Sigmoid colon (tissue), 7 donors: ENCODE results near the gene DCHS2. TPM values are rescaled to one million over a fixed set of nuclear protein-coding genes. Genes with fewer than 3 reads are reported as not detected.

Experiments
- DNase-seq: peaks from one replicate; pipeline ENCODE4 v3.0.0-alpha.2; 2019
- H3K27ac ChIP-seq, 4 donors: fragments of 200-600 bp; sonication (generic); one replicate each; pipeline ENCODE4 v1.5.1; 2016 to 2019; ENCODE audit warnings: mild to moderate bottlenecking in 1 of 4
- H3K27me3 ChIP-seq, 3 donors: fragments of 200-600 bp; sonication (generic); one replicate each; pipeline ENCODE4 v1.5.1; 2019; ENCODE audit warnings: mild to moderate bottlenecking in 1 of 3
- H3K36me3 ChIP-seq, 4 donors: fragments of 200-600 bp; sonication (generic); one replicate each; pipeline ENCODE4 v1.5.1; 2016 to 2019
- H3K4me1 ChIP-seq, 4 donors: fragments of 200-600 bp; sonication (generic); one replicate each; pipeline ENCODE4 v1.5.1; 2017 to 2019
- H3K4me3 ChIP-seq, 4 donors: fragments of 200-600 bp; sonication (generic); one replicate each; pipeline ENCODE4 v1.5.1; 2017 to 2019; ENCODE audit warnings: mild to moderate bottlenecking in 2 of 4, moderate library complexity in 1 of 4
- H3K9me3 ChIP-seq, 4 donors: fragments of 200-600 bp in 3 of 4; sonication (generic) in 3 of 4; one replicate each; pipeline versions ENCODE4 v1.5.1 to v1.6.1; 2013 to 2019
- EP300 ChIP-seq, 4 donors: sonication (generic); formaldehyde crosslinking; IDR thresholded peaks; one replicate each; pipeline ENCODE4 v1.6.1; 2017; ENCODE audit warnings: antibody characterized with exemption in 4 of 4
- POLR2A ChIP-seq, 2 donors: fragments of 450-650 bp; IDR thresholded peaks; one replicate each; pipeline ENCODE4 v1.6.1; 2016; ENCODE audit warnings: antibody characterized with exemption in 2 of 2, mild to moderate bottlenecking in 2 of 2, moderate library complexity in 2 of 2
- POLR2AphosphoS5 ChIP-seq, 4 donors: sonication (generic); formaldehyde crosslinking; IDR thresholded peaks; one replicate each; pipeline ENCODE4 v1.6.1; 2017; ENCODE audit warnings: antibody characterized with exemption in 4 of 4
- WGBS, 2 donors: extraction: QIAGEN DNeasy Blood & Tissue Kit; methylation state at CpG; one replicate each; pipeline ENCODE4 v1.1.7; 2013; 5-methylcytosine and 5-hydroxymethylcytosine counted together
- intact Hi-C: fragments of 100-400 bp; cut with DNase I; formaldehyde crosslinking; loops from one replicate; pipeline ENCODE4 v1.15.1; 2023
- polyA plus RNA-seq, 3 donors: library from polyadenylated mRNA; stranded (reverse); fragments of 200-250 nt; gene quantifications; one replicate each; pipeline ENCODE4 v1.2.3, GENCODE V29; 2013
- total RNA-seq, 4 donors: library from RNA; depleted of rRNA; stranded (reverse); fragments of >200 nt; gene quantifications; one replicate each; pipeline ENCODE4 v1.1.0, GENCODE V29; 2016
- TF ChIP-seq, protein P1 (sequence below), 4 experiments: fragments of 450-650 bp in 3 of 4; fragments of 200-600 bp in 1 of 4; IDR thresholded peaks; one replicate each; pipeline ENCODE4 v1.5.1; 2016 to 2019; ENCODE audit warnings: antibody characterized with exemption in 4 of 4, mild to moderate bottlenecking in 3 of 4, moderate library complexity in 2 of 4
- donor health status: healthy with polysubstance abuse.
- donor health status: Bipolar disorder and iron deficiency.
- donor health status: healthy.

Gene DCHS2
- total and polyA plus RNA-seq, 7 donors: under 0.01 to 24.1 (median 13.6) TPM

DNA sequence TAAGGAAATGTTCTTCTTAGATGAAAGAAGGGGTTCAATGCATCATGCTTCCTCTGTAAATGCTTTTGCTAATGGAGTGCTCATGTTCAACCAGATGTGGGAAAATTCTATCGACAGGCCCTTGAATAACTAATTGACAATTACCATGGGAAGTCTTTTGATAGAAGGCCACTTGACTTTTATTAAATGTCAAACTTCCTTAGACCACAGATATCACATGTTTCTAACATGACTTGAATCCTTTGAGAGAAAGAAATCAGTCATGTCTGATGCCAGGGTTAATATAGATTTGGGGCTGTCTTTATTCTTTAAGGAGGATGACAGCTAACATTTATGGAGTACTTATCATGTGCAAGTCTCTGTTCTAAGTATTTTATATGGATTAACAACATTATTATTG is 280.1 kb downstream of the DCHS2 start:
- Histone ChIP-seq H3K36me3 (no peaks in the 10 kb centered on the region), H3K27ac (no peak overlapping the region), H3K27me3 (no peaks in the 10 kb centered on the region), H3K4me1 (no peaks in the 10 kb centered on the region), H3K9me3 (no peaks in the 10 kb centered on the region), H3K4me3 (no peak overlapping the region)
- 86 to 95% methylated on average over 1 of the region's 1 CpG for WGBS, 2 donors
- DNase-seq: no peak
- intact Hi-C loops: no loop called here
- TF ChIP-seq POLR2AphosphoS5 (IDR thresholded peaks at IDR 0.05): no peak
- TF ChIP-seq POLR2A (IDR thresholded peaks at IDR 0.05): no peak
- TF ChIP-seq EP300 (IDR thresholded peaks at IDR 0.05): no peak
- TF ChIP-seq, protein P1, sequence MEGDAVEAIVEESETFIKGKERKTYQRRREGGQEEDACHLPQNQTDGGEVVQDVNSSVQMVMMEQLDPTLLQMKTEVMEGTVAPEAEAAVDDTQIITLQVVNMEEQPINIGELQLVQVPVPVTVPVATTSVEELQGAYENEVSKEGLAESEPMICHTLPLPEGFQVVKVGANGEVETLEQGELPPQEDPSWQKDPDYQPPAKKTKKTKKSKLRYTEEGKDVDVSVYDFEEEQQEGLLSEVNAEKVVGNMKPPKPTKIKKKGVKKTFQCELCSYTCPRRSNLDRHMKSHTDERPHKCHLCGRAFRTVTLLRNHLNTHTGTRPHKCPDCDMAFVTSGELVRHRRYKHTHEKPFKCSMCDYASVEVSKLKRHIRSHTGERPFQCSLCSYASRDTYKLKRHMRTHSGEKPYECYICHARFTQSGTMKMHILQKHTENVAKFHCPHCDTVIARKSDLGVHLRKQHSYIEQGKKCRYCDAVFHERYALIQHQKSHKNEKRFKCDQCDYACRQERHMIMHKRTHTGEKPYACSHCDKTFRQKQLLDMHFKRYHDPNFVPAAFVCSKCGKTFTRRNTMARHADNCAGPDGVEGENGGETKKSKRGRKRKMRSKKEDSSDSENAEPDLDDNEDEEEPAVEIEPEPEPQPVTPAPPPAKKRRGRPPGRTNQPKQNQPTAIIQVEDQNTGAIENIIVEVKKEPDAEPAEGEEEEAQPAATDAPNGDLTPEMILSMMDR (IDR thresholded peaks at IDR 0.05): no peak

- H3K9me3 ChIP-seq: no peaks in the 10 kb centered on the region
- WGBS, 2 donors: 59 to 69% methylated on average over 5 of the region's 5 CpGs
- no peaks in the 10 kb centered on the region for H3K36me3 ChIP-seq
- no peak overlapping the region for H3K27ac ChIP-seq
- no peaks in the 10 kb centered on the region for H3K4me1 ChIP-seq
- intact Hi-C loops: no loop called here
- DNase-seq: no peak
- no peaks in the 10 kb centered on the region for H3K27me3 ChIP-seq
- no peak overlapping the region for H3K4me3 ChIP-seq
- TF ChIP-seq, protein P1 (IDR thresholded peaks at IDR 0.05): no peak
- TF ChIP-seq POLR2AphosphoS5 (IDR thresholded peaks at IDR 0.05): no peak
- no peak for TF ChIP-seq POLR2A (IDR thresholded peaks at IDR 0.05)
- TF ChIP-seq EP300 (IDR thresholded peaks at IDR 0.05): no peak
Observed at GRCh38 chr4:154208424-154208823, 283.2 kb downstream of the DCHS2 start.

GRCh38 chr4:154205471-154205870 is 286.1 kb downstream of the DCHS2 start:
- Histone ChIP-seq H3K4me1 (no peaks in the 10 kb centered on the region), H3K36me3 (no peaks in the 10 kb centered on the region), H3K27me3 (no peaks in the 10 kb centered on the region), H3K4me3 (no peak overlapping the region), H3K9me3 (no peaks in the 10 kb centered on the region), H3K27ac (no peak overlapping the region)
- intact Hi-C loops: no loop called here
- TF ChIP-seq POLR2AphosphoS5 (IDR thresholded peaks at IDR 0.05): no peak
- TF ChIP-seq POLR2A (IDR thresholded peaks at IDR 0.05): no peak
- TF ChIP-seq, protein P1 (IDR thresholded peaks at IDR 0.05): no peak
- TF ChIP-seq EP300 (IDR thresholded peaks at IDR 0.05): no peak
- 33 to 59% methylated on average over 3 of the region's 3 CpGs for WGBS, 2 donors
- no peak for DNase-seq

- intact Hi-C loops: no loop called here
- no peaks in the 10 kb centered on the region for H3K36me3 ChIP-seq
- DNase-seq: no peak
- H3K27me3 ChIP-seq: no peaks in the 10 kb centered on the region
- no peak overlapping the region for H3K4me3 ChIP-seq
- no peaks in the 10 kb centered on the region for H3K9me3 ChIP-seq
- no peak overlapping the region for H3K27ac ChIP-seq
- TF ChIP-seq POLR2A (IDR thresholded peaks at IDR 0.05): no peak
- TF ChIP-seq POLR2AphosphoS5 (IDR thresholded peaks at IDR 0.05): no peak
- TF ChIP-seq EP300 (IDR thresholded peaks at IDR 0.05): no peak
- TF ChIP-seq, protein P1 (IDR thresholded peaks at IDR 0.05): no peak
- no peaks in the 10 kb centered on the region for H3K4me1 ChIP-seq
Observed at GRCh38 chr4:154194649-154195048, 296.9 kb downstream of the DCHS2 start.

GRCh38 chr4:154192585-154192984 is 299.0 kb downstream of the DCHS2 start:
- H3K9me3 ChIP-seq: no peaks in the 10 kb centered on the region
- H3K36me3 ChIP-seq: no peaks in the 10 kb centered on the region
- no peaks in the 10 kb centered on the region for H3K27me3 ChIP-seq
- H3K4me3 ChIP-seq: no peak overlapping the region
- no peak for TF ChIP-seq EP300 (IDR thresholded peaks at IDR 0.05)
- TF ChIP-seq, protein P1 (IDR thresholded peaks at IDR 0.05): no peak
- TF ChIP-seq POLR2AphosphoS5 (IDR thresholded peaks at IDR 0.05): no peak
- TF ChIP-seq POLR2A (IDR thresholded peaks at IDR 0.05): no peak
- intact Hi-C loops: no loop called here
- no peaks in the 10 kb centered on the region for H3K4me1 ChIP-seq
- H3K27ac ChIP-seq: no peak overlapping the region
- 92 to 94% methylated on average over 8 of the region's 8 CpGs for WGBS, 2 donors
- DNase-seq: no peak
